Measurements from ENCODE around the gene TFDP1.
"Not testable (repeated sequence)": the region's sequence is repeated elsewhere in the genome, so short reads cannot be mapped to it uniquely, and the experiment has no call there.

Gene TFDP1

DNA sequence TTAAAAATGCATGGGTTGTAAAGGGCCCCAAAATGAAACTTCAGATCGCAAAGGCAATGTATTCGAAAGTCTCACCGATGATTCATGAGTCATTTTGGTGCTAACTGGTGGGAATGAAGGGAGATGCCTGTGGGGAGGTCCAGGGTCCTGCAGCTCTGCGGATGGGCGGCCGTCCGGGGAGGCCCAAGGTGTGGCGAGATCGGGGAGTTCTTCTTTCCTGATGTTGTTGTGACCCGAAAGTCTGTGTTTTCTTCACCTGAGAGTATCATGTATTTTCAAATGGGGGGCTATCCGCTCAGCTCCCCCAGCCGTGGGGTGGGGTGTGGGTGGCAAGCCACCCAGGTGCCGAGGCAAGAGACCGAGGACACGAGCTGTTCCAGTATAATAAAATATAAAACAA is 36.5 kb downstream of the TFDP1 start:
- ATAC-seq (ENCODE audit: low read depth) (no peak), DNase-seq (ENCODE audit: low spot score) (peak; percentile 20)
- TF ChIP-seq, protein P1, sequence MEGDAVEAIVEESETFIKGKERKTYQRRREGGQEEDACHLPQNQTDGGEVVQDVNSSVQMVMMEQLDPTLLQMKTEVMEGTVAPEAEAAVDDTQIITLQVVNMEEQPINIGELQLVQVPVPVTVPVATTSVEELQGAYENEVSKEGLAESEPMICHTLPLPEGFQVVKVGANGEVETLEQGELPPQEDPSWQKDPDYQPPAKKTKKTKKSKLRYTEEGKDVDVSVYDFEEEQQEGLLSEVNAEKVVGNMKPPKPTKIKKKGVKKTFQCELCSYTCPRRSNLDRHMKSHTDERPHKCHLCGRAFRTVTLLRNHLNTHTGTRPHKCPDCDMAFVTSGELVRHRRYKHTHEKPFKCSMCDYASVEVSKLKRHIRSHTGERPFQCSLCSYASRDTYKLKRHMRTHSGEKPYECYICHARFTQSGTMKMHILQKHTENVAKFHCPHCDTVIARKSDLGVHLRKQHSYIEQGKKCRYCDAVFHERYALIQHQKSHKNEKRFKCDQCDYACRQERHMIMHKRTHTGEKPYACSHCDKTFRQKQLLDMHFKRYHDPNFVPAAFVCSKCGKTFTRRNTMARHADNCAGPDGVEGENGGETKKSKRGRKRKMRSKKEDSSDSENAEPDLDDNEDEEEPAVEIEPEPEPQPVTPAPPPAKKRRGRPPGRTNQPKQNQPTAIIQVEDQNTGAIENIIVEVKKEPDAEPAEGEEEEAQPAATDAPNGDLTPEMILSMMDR (IDR thresholded peaks at IDR 0.05; ENCODE audit: poor library complexity, severe bottlenecking), result no peak
- H3K9me3 ChIP-seq (ENCODE audit: severe bottlenecking), result no peaks in the 10 kb centered on the region
- H3K4me1 ChIP-seq (ENCODE audit: insufficient read depth, poor library complexity, severe bottlenecking), result no peaks in the 10 kb centered on the region
- no peak overlapping the region for H3K27ac ChIP-seq (ENCODE audit: poor library complexity, severe bottlenecking)
- H3K27me3 ChIP-seq (ENCODE audit: insufficient read depth, poor library complexity, severe bottlenecking), result no peaks in the 10 kb centered on the region
- H3K4me3 ChIP-seq (ENCODE audit: severe bottlenecking), result no peak overlapping the region
- peaks cover 52% of the 10 kb centered on the region for H3K36me3 ChIP-seq (ENCODE audit: low read depth)

DNA sequence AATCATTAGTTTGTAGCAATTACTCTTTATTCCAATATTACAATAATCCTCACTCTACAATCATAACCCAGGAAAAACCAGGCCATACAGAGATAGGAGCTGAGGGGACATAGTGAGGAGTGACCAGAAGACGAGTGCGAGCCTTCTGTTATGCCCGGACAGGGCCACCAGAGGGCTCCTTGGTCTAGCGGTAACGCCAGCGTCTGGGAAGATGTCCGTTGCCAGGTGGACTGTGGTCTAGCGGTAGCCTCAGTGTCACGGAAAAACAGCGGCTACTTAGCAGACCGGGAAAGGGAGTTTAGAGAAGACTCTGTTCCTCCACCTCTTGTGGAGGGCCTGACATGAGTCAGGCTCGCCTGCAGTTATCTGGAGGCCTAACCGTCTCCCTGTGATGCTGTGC is 36.9 kb downstream of the TFDP1 start:
- DNase-seq (ENCODE audit: low spot score), result peak; percentile 27
- H3K36me3 ChIP-seq (ENCODE audit: low read depth), result peaks cover 51% of the 10 kb centered on the region
- not testable (repeated sequence) for H3K27me3 ChIP-seq (ENCODE audit: insufficient read depth, poor library complexity, severe bottlenecking); H3K9me3 ChIP-seq (ENCODE audit: severe bottlenecking); H3K4me3 ChIP-seq (ENCODE audit: severe bottlenecking); H3K27ac ChIP-seq (ENCODE audit: poor library complexity, severe bottlenecking); ATAC-seq (ENCODE audit: low read depth); H3K4me1 ChIP-seq (ENCODE audit: insufficient read depth, poor library complexity, severe bottlenecking)
- TF ChIP-seq, protein P1 (IDR thresholded peaks at IDR 0.05; ENCODE audit: poor library complexity, severe bottlenecking), result peak; percentile 28

DNA sequence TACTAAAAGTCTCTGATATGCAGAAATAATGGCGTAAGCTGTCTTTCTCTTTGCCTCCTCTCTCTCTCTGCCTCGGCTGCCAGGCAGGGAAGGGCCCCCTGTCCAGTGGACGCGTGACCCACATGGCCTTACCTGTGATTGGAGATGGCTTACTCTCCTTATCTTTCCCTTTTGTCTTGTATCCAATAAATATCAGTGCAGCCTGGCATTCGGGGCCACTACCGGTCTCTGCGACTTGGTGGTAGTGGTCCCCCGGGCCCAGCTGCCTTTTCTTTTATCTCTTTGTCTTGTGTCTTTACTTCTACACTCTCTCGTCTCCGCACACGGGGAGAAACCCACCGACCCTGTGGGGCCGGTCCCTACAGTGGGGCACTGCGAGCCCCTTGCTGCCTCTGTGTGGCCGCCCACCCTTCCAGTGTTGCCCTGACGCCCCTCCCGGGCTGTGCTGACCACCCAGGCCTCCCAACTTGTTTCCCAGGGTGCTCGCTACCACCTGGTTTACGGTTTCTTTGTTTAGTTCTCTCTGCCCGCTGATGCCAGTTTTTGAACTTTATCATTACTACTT is 37.5 kb downstream of the TFDP1 start:
- not testable (repeated sequence) for H3K9me3 ChIP-seq (ENCODE audit: severe bottlenecking); H3K4me3 ChIP-seq (ENCODE audit: severe bottlenecking); ATAC-seq (ENCODE audit: low read depth); H3K4me1 ChIP-seq (ENCODE audit: insufficient read depth, poor library complexity, severe bottlenecking); H3K27ac ChIP-seq (ENCODE audit: poor library complexity, severe bottlenecking); H3K27me3 ChIP-seq (ENCODE audit: insufficient read depth, poor library complexity, severe bottlenecking)
- DNase-seq (ENCODE audit: low spot score), result peak; percentile 47
- H3K36me3 ChIP-seq (ENCODE audit: low read depth), result peaks cover 51% of the 10 kb centered on the region

DNA sequence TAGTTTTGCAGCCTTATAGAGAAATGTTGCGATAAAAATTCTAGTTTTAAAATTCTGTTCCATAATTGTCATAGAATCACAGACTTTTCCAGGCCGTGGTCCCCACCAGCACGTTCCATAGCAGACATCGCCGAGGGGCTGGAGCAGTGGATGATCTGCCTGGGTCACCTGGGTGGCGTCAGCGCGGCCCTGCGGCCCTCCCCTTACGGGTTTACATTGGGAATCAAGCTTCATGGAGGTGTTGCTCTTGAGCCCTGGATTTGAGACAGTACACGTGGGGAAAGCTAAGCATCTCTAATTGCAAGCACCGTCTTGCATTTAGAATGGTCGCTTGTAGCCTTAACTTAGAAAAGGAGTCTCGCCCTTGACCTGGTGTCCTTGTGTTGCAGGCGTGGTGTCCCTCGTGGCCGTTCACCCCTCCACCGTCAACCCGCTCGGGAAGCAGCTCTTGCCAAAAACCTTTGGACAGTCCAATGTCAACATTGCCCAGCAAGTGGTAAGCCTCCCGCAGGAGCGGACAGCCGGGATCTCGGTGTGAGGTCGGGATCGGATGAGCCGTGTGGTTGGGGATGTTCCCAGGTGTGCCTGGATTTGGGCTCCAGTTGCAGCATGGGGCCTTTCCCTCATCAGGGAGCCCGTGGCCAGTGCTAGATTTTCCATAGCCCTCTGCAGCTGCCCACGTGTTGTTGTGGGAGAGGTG is 38.4 kb downstream of the TFDP1 start:
- Histone ChIP-seq H3K36me3 (ENCODE audit: low read depth) (peaks cover 52% of the 10 kb centered on the region), H3K4me1 (ENCODE audit: insufficient read depth, poor library complexity, severe bottlenecking) (no peaks in the 10 kb centered on the region), H3K27me3 (ENCODE audit: insufficient read depth, poor library complexity, severe bottlenecking) (no peaks in the 10 kb centered on the region), H3K4me3 (ENCODE audit: severe bottlenecking) (no peak overlapping the region), H3K9me3 (ENCODE audit: severe bottlenecking) (no peaks in the 10 kb centered on the region), H3K27ac (ENCODE audit: poor library complexity, severe bottlenecking) (no peak overlapping the region)
- ATAC-seq (ENCODE audit: low read depth) (no peak), DNase-seq (ENCODE audit: low spot score) (peak; percentile 33)
- TF ChIP-seq, protein P1 (IDR thresholded peaks at IDR 0.05; ENCODE audit: poor library complexity, severe bottlenecking), result no peak

DNA sequence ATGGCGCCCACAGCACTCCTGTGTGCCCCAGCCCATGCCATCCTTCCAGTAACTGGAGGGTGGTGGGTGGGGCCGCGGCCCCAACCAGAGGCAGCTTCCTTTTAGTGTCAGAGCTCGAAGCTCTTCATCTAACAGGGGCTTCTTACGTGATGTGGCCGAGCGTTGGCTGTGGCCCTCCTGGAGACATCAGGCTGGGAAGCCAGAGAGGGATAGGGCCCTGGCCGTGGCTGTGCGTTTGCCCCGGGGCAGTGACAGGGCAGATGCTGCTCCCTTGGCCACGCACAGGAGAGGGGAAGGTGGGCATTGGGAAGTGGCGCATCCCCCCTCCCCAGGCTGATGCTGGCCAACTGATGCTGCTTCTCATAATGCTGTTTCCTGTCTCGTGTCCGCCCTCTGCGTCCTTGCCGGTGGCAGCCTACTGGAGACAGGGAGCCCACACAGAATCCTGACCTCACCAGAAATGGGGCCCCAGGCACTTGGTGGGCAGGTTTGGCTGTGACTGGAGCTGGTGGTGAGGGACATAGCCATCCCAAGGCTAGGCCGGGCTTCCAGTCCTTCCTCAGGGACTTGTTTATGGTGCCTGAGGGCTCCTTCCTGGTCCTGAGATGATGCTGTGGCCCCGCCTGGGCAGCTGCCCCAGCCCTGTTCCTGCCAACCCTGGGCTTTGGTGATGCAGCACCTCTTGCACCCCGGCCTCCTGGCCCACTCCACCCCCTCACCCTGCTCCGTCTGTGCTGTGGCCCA is 39.1 kb downstream of the TFDP1 start:
- Histone ChIP-seq H3K27ac (ENCODE audit: poor library complexity, severe bottlenecking) (no peak overlapping the region), H3K9me3 (ENCODE audit: severe bottlenecking) (no peaks in the 10 kb centered on the region), H3K4me1 (ENCODE audit: insufficient read depth, poor library complexity, severe bottlenecking) (no peaks in the 10 kb centered on the region), H3K27me3 (ENCODE audit: insufficient read depth, poor library complexity, severe bottlenecking) (no peaks in the 10 kb centered on the region), H3K36me3 (ENCODE audit: low read depth) (peaks cover 49% of the 10 kb centered on the region), H3K4me3 (ENCODE audit: severe bottlenecking) (no peak overlapping the region)
- ATAC-seq (ENCODE audit: low read depth), result no peak
- DNase-seq (ENCODE audit: low spot score), result peak; percentile 38
- TF ChIP-seq, protein P1 (IDR thresholded peaks at IDR 0.05; ENCODE audit: poor library complexity, severe bottlenecking), result no peak

All from RWPE2 (cell line).